Activated naive CD8-positive, alpha-beta T cell treated with anti-CD3 and anti-CD28 coated beads, Interleukin-2, amount 50 U/mL, for 24 hours (primary cell): ENCODE results near the gene HEG1.

Source experiments
- ATAC-seq: fragments of 150-1000 bp; cut with Tn5 transposase; one replicate; pipeline ENCODE4 v1.10.0; 2021
- DNase-seq: peaks from one replicate; pipeline ENCODE4 v3.0.0; 2021
- H3K27ac Mint-ChIP-seq: one replicate; pipeline ENCODE4 v1.8.0; 2021; ENCODE audit warnings: mild to moderate bottlenecking, mixed read lengths
- H3K27me3 Mint-ChIP-seq: one replicate; pipeline ENCODE4 v1.8.0; 2021; ENCODE audit warnings: mixed read lengths
- H3K36me3 Mint-ChIP-seq: one replicate; pipeline ENCODE4 v1.8.0; 2021; ENCODE audit warnings: low read depth, mixed read lengths
- H3K4me1 Mint-ChIP-seq: one replicate; pipeline ENCODE4 v1.8.0; 2021; ENCODE audit warnings: mixed read lengths
- H3K4me3 Mint-ChIP-seq: one replicate; pipeline ENCODE4 v1.8.0; 2021; ENCODE audit warnings: mild to moderate bottlenecking, moderate library complexity, mixed read lengths
- H3K9me3 Mint-ChIP-seq: one replicate; pipeline ENCODE4 v1.8.0; 2021; ENCODE audit warnings: mixed read lengths

Gene HEG1

GRCh38 chr3:125002414-125003368 lies 53.1 kb downstream of the HEG1 start:
- no peaks in the 10 kb centered on the region for H3K9me3 Mint-ChIP-seq
- no peak overlapping the region for H3K27ac Mint-ChIP-seq
- no peak overlapping the region for H3K4me3 Mint-ChIP-seq
- no peak for DNase-seq
- peaks cover 15% of the 10 kb centered on the region for H3K4me1 Mint-ChIP-seq
- H3K36me3 Mint-ChIP-seq = peaks cover 51% of the 10 kb centered on the region
- ATAC-seq = no peak
- no peaks in the 10 kb centered on the region for H3K27me3 Mint-ChIP-seq

- Mint-ChIP-seq H3K27me3 (no peaks in the 10 kb centered on the region), H3K36me3 (peaks cover 50% of the 10 kb centered on the region), H3K27ac (no peak overlapping the region), H3K4me1 (peaks cover 15% of the 10 kb centered on the region), H3K4me3 (no peak overlapping the region), H3K9me3 (no peaks in the 10 kb centered on the region)
- ATAC-seq = no peak
- no peak for DNase-seq
Observed at GRCh38 chr3:125001557-125002413, 54.0 kb downstream of the HEG1 start.

- no peak for DNase-seq
- Mint-ChIP-seq H3K27ac (no peak overlapping the region), H3K4me3 (no peak overlapping the region), H3K4me1 (peaks cover 15% of the 10 kb centered on the region), H3K27me3 (no peaks in the 10 kb centered on the region), H3K36me3 (peaks cover 51% of the 10 kb centered on the region), H3K9me3 (no peaks in the 10 kb centered on the region)
- ATAC-seq = no peak
Observed at GRCh38 chr3:125000661-125001060, 55.1 kb downstream of the HEG1 start.

DNA sequence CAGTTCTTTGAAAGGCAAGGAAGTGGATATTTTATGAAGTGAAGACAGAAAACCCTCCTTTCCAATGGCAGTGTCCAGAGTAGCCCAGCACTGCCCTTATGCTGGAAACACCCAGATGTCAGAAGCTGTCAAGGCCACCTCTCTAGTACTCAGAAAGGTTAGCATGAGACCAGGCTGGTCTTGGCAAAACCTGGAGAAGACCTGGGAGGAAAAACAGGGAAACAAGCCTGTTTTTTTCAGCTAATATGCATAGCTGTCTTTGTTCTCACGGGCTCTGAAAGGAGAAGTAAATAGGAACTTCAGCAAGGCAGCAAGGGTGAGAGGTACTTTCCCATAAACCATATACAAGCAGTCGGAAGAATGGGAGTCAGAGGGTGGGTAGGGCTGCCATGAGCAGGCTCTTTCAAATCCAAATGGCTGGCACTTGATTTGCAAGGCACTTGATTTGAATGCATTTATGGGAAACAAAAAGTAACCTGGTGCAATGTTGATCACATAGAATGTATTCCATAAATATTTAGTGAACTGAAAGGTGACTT lies 55.8 kb downstream of the HEG1 start:
- H3K27ac Mint-ChIP-seq = no peak overlapping the region
- peaks cover 54% of the 10 kb centered on the region for H3K36me3 Mint-ChIP-seq
- no peaks in the 10 kb centered on the region for H3K27me3 Mint-ChIP-seq
- peaks cover 12% of the 10 kb centered on the region for H3K4me1 Mint-ChIP-seq
- H3K4me3 Mint-ChIP-seq = no peak overlapping the region
- no peak for ATAC-seq
- no peak for DNase-seq
- H3K9me3 Mint-ChIP-seq = no peaks in the 10 kb centered on the region

DNA sequence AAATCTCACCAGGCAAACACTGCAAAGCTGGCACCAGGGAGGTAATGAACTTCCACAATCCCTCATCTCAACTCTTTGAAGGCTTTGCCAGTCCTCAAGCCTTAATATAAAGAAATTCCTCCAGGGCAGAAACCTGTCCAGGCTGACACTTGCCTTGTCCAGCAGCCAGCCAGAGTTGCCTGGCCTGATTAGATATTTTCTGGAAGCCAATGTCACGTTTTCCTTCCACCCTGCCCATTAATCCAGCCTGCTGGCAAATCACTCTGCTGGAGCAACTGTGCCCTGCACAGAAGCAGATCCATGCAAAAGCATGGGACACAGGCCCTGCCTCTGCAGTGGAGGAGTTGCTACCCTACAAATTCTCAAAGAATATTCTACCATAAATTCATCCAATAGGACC lies 56.5 kb downstream of the HEG1 start:
- DNase-seq = no peak
- no peak for ATAC-seq
- Mint-ChIP-seq H3K36me3 (peaks cover 52% of the 10 kb centered on the region), H3K4me3 (no peak overlapping the region), H3K27ac (no peak overlapping the region), H3K27me3 (no peaks in the 10 kb centered on the region), H3K4me1 (peaks cover 12% of the 10 kb centered on the region), H3K9me3 (no peaks in the 10 kb centered on the region)

DNA sequence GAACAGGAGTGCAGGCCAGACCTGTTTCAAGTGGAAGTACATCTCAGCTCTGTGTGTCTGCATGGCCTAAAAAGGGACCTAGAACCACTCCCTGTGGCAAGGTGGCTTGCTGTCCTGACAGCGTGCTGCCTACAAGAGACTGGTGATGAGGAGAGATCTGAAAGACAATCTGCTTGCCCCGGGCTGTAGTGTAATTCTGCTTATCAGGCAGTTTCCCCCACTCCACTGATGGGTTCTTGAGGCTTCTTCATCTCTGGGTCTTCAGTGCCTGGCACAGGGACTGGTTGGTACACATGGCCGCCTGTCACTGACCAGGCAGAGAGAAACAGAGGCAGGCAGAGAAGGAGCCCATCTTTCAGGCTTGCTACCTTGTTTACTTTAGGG lies 57.6 kb downstream of the HEG1 start:
- peaks cover 49% of the 10 kb centered on the region for H3K36me3 Mint-ChIP-seq
- peaks cover 12% of the 10 kb centered on the region for H3K4me1 Mint-ChIP-seq
- H3K4me3 Mint-ChIP-seq = no peak overlapping the region
- H3K9me3 Mint-ChIP-seq = no peaks in the 10 kb centered on the region
- no peak overlapping the region for H3K27ac Mint-ChIP-seq
- ATAC-seq = no peak
- no peak for DNase-seq
- no peaks in the 10 kb centered on the region for H3K27me3 Mint-ChIP-seq

- Mint-ChIP-seq H3K9me3 (no peaks in the 10 kb centered on the region), H3K4me1 (peaks cover 10% of the 10 kb centered on the region), H3K27me3 (no peaks in the 10 kb centered on the region), H3K27ac (no peak overlapping the region), H3K36me3 (peaks cover 44% of the 10 kb centered on the region), H3K4me3 (no peak overlapping the region)
- DNase-seq = no peak
- no peak for ATAC-seq
Observed at GRCh38 chr3:124997303-124998246, 58.2 kb downstream of the HEG1 start.

DNA sequence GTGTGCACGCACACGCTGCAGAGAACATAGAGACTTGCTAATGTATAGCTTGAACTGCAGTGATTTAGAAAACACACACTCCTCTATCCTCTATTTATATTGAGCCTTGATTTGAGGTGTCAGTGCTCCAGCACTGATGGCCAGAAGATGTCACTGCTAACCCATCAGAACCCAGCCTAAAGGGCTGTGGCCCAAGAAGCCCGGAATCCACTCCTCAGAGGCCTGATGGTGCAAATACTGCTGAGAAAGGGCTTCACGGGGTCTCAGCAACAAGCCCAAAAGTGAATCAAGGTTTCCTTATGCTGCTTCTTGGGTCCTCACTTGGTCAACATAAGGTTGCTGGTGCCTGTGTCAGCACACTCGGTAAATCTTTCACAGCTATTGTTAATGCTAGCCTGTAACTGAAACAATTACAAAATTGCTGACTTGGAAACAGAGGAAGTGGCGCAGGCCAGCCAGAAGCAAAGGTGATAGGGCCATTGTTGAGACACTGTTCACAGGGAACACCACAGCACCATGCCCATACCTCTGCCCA lies 60.3 kb downstream of the HEG1 start:
- DNase-seq = peak; percentile 30
- no peaks in the 10 kb centered on the region for H3K27me3 Mint-ChIP-seq
- H3K4me1 Mint-ChIP-seq = no peaks in the 10 kb centered on the region
- peak; percentile 76 for ATAC-seq
- no peak overlapping the region for H3K4me3 Mint-ChIP-seq
- H3K36me3 Mint-ChIP-seq = peaks cover 30% of the 10 kb centered on the region
- H3K9me3 Mint-ChIP-seq = no peaks in the 10 kb centered on the region
- no peak overlapping the region for H3K27ac Mint-ChIP-seq

GRCh38 chr3:124993466-124993865 lies 62.3 kb downstream of the HEG1 start:
- H3K4me3 Mint-ChIP-seq = no peak overlapping the region
- H3K9me3 Mint-ChIP-seq = no peaks in the 10 kb centered on the region
- H3K27me3 Mint-ChIP-seq = no peaks in the 10 kb centered on the region
- H3K27ac Mint-ChIP-seq = no peak overlapping the region
- ATAC-seq = no peak
- H3K36me3 Mint-ChIP-seq = peaks cover 30% of the 10 kb centered on the region
- no peaks in the 10 kb centered on the region for H3K4me1 Mint-ChIP-seq
- no peak for DNase-seq

DNA sequence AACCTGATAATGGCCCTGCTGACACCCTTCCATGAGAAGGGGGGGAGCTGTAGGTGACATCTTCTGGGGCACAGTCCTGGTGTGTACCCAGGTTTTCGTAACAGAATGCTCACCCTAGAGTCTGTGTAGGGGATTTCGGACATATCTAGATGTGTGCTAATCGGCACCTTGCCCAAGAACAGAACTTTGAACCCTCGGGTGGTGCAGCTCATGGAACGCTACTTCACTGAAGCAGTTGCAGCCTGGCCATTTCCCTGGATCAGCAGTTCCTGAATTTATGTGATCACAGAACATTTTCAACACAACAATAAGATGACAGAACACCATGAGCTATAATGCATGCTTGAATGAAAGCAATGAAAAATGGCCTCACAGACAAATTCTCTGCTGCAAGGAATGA lies 63.8 kb downstream of the HEG1 start:
- DNase-seq = no peak
- Mint-ChIP-seq H3K36me3 (peaks cover 23% of the 10 kb centered on the region), H3K27me3 (no peaks in the 10 kb centered on the region), H3K4me1 (no peaks in the 10 kb centered on the region), H3K27ac (no peak overlapping the region), H3K9me3 (no peaks in the 10 kb centered on the region), H3K4me3 (no peak overlapping the region)
- ATAC-seq = no peak

DNA sequence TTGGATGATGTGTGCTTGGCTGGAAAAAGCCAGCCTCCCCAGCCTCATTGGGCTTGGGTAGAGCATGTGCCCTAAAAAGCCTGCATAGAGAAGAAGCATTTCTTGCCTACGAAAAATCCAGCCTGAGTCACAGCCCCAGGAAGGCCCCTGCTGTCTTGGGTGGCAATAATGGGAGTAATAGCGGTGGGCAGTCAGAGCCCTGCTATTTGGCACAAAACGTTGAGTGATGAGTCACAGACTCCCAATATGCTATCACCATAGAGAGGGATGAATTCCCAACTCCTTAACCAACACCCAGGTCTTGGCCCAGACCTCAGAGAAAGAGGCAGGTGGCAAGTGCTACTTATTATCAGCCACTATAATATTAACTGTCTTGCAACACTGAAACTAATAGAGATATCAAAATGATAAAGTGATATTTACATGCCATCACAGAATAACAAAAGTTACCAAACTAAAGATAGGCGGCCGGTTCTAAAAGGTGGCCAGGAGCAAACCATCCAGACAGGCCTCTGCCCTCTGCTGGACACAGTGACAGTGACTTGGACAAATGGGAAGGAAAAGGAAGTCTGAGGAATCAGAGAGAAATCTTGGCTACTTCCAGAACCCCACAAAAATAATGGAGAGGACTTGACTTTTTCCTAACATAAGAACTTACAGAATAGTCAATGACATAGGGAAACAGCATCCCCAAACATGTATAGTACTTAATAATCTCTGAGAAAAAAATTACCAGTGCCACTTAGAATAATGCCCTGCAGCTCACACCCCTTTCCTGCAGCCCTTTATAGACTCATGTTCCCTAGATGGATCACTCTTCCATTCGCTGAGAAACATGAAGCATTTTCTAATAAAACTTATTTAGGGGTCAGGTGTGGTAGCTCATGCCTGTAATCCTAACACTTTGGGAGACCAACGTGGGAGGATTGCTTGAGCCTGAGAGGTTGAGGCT lies 69.3 kb downstream of the HEG1 start:
- ATAC-seq = no peak
- H3K4me1 Mint-ChIP-seq = no peaks in the 10 kb centered on the region
- H3K4me3 Mint-ChIP-seq = no peak overlapping the region
- no peaks in the 10 kb centered on the region for H3K9me3 Mint-ChIP-seq
- DNase-seq = no peak
- no peaks in the 10 kb centered on the region for H3K27me3 Mint-ChIP-seq
- H3K36me3 Mint-ChIP-seq = peaks cover 11% of the 10 kb centered on the region
- no peak overlapping the region for H3K27ac Mint-ChIP-seq

GRCh38 chr3:124985349-124985748 lies 70.4 kb downstream of the HEG1 start:
- Mint-ChIP-seq H3K36me3 (peaks cover 11% of the 10 kb centered on the region), H3K27me3 (no peaks in the 10 kb centered on the region), H3K4me1 (no peaks in the 10 kb centered on the region), H3K9me3 (no peaks in the 10 kb centered on the region), H3K27ac (no peak overlapping the region), H3K4me3 (no peak overlapping the region)
- DNase-seq (no peak), ATAC-seq (no peak)

- H3K36me3 Mint-ChIP-seq = peaks cover 7% of the 10 kb centered on the region
- H3K27me3 Mint-ChIP-seq = no peaks in the 10 kb centered on the region
- H3K27ac Mint-ChIP-seq = no peak overlapping the region
- ATAC-seq (no peak), DNase-seq (no peak)
- H3K9me3 Mint-ChIP-seq = no peaks in the 10 kb centered on the region
- H3K4me3 Mint-ChIP-seq = no peak overlapping the region
- no peaks in the 10 kb centered on the region for H3K4me1 Mint-ChIP-seq
Observed at GRCh38 chr3:124984754-124985153, 71.0 kb downstream of the HEG1 start.
